GM18526 (cell line): ENCODE data around the gene COL5A1.

Experiments
- POLR2A ChIP-seq: IDR thresholded peaks from 3 replicates; pipeline ENCODE4 v1.6.1; 2011; ENCODE audit not compliant: insufficient read length; ENCODE audit errors: extremely low read depth

COL5A1 gene

GRCh38 chr9:134800791-134801339 lies 159.3 kb downstream of the COL5A1 start:
- no peak for TF ChIP-seq POLR2A

- no peak for TF ChIP-seq POLR2A
Measured at GRCh38 chr9:134802216-134802795, 160.7 kb downstream of the COL5A1 start.

DNA sequence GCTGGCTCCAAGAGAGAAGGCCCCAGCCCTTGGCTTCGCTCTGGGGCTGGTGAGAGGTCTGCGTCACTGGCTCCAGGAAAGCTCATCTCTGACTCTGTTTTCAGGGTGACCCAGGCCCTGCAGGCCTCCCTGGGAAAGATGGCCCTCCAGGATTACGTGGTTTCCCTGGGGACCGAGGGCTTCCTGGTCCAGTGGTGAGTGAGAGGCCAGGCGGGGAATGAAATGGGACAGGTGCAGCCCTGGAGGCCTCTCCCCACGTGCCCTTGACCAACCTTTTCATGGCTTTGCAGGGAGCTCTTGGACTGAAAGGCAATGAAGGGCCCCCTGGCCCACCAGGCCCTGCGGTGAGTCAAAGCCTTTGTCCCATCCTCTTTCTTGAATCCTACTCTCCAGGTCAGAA lies 163.3 kb downstream of the COL5A1 start:
- no peak for TF ChIP-seq POLR2A

- TF ChIP-seq POLR2A = no peak
Measured at GRCh38 chr9:134807716-134808446, 166.3 kb downstream of the COL5A1 start.

GRCh38 chr9:134808447-134808792 lies 166.8 kb downstream of the COL5A1 start:
- TF ChIP-seq POLR2A = no peak

DNA sequence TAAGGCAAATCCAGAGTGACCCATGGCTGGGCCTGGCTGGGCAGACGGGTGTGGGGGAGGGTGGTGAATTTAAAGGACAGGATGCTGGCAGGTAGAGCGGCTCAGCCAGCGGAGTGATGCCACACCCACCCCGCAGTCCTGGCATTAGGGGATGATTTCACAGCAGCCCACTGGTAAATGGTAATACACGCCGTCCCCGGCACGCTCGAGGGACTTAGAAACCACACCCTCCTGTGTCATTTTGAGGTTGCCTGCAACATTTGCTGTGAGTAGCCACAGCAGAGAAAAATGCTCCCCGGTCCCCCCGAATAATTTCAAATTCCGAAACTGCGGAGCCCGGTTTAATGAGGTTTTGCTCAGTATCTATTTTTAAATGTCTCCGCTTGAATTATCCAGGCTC lies 167.7 kb downstream of the COL5A1 start:
- no peak for TF ChIP-seq POLR2A

DNA sequence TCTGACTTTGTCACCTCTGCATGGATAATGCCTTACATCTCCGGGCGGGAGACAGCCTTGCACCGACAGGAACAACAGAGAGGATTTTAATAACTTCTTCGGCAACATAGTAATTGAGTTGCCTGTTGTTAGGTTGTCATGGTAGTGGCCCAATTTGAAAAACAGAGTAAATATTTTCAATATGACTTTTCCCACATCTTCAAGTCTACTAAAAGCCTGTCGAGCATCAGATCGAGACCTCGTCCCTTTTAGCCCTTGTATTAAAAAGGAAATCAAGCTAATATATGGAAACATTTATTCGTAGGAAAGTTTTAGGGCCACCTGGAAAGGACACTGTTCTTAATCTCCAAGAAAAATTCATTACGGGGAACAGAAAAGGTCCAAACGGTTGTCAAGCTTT lies 168.2 kb downstream of the COL5A1 start:
- TF ChIP-seq POLR2A = no peak

GRCh38 chr9:134811079-134811672 lies 169.6 kb downstream of the COL5A1 start:
- no peak for TF ChIP-seq POLR2A

- no peak for TF ChIP-seq POLR2A
Measured at GRCh38 chr9:134811673-134812342, 170.2 kb downstream of the COL5A1 start.

GRCh38 chr9:134812343-134812673 lies 170.7 kb downstream of the COL5A1 start:
- TF ChIP-seq POLR2A = no peak

DNA sequence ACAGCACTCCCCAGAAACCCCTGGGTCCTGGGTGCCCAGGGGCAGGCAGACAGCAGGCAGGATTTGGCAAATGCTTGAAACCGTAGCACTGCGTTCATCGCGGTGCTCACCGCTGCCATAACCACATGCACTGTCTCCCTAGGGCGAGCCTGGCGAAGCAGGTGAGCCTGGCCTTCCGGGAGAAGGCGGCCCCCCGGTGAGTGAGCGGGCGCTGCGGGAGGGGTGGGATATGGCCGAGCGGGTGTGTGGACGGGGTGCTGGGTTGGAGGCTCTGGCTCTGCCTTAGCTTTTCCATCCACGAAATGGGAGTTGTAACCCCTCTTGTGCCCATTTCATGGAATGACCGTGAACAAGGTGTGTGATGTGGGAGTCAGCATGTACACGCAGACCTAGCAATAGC lies 172.2 kb downstream of the COL5A1 start:
- no peak for TF ChIP-seq POLR2A

GRCh38 chr9:134814598-134815215 lies 173.1 kb downstream of the COL5A1 start:
- no peak for TF ChIP-seq POLR2A

- TF ChIP-seq POLR2A = no peak
Measured at GRCh38 chr9:134815435-134816214, 174.0 kb downstream of the COL5A1 start.

GRCh38 chr9:134816264-134816663 lies 174.7 kb downstream of the COL5A1 start:
- no peak for TF ChIP-seq POLR2A
